CD4-positive, alpha-beta T cell (primary cell): Measurements from ENCODE around the gene SHISAL2B. TPM values are rescaled to one million over a fixed set of nuclear protein-coding genes. Genes with fewer than 3 reads are reported as not detected.

ENCODE experiments used
- ATAC-seq: fragments of 200-7000 bp; cut with Tn5 transposase; one replicate; pipeline ENCODE4 v1.10.0; 2022; ENCODE audit warnings: mild to moderate bottlenecking; ENCODE audit not compliant: poor library complexity
- CTCF ChIA-PET: fragments of 350-600 bp; sonication (Branson Sonifier 250); formaldehyde crosslinking; loops from one replicate; lab custom pipeline; 2021; ENCODE audit warnings: antibody characterized with exemption, inconsistent platforms; lab: Charles Lee
- POLR2A ChIA-PET: fragments of 350-600 bp; sonication (Branson Sonifier 250); formaldehyde crosslinking; loops from one replicate; lab custom pipeline; 2021; ENCODE audit warnings: antibody characterized with exemption, inconsistent platforms; lab: Charles Lee
- DNase-seq, 14 experiments: peaks; one replicate each; pipeline ENCODE4 v3.0.0-alpha.2; 2013 to 2020; ENCODE audit warnings: mixed read lengths in 2 of 14
- H3K27ac ChIP-seq, 2 donors: one replicate each; pipeline versions ENCODE4 v1.5.1 to v1.7.0; 2013; ENCODE audit warnings: low read length in 2 of 2, low read depth in 1 of 2, mild to moderate bottlenecking in 1 of 2
- H3K27me3 ChIP-seq, 2 experiments: 1 replicate in 1 of 2; 2 replicates in 1 of 2; pipeline versions ENCODE4 v1.6.1 to v1.7.0; 2013; ENCODE audit warnings: low read length in 2 of 2, control low read depth in 1 of 2, mild to moderate bottlenecking in 1 of 2, moderate library complexity in 1 of 2; ENCODE audit not compliant: insufficient read depth in 2 of 2, control insufficient read depth in 1 of 2
- H3K36me3 ChIP-seq: one replicate; pipeline ENCODE4 v1.6.1; 2013; ENCODE audit warnings: low read length, control low read depth; ENCODE audit not compliant: insufficient read depth
- H3K4me1 ChIP-seq: one replicate; pipeline ENCODE4 v1.6.1; 2013; ENCODE audit warnings: low read length, control low read depth; ENCODE audit not compliant: insufficient read depth
- H3K4me3 ChIP-seq: one replicate; pipeline ENCODE4 v1.5.1; 2013; ENCODE audit warnings: mild to moderate bottlenecking, low read length, moderate library complexity
- H3K9me3 ChIP-seq, 2 experiments: 1 replicate in 1 of 2; 2 replicates in 1 of 2; pipeline versions ENCODE4 v1.6.1 to v1.7.0; 2013; ENCODE audit warnings: low read length in 2 of 2, mild to moderate bottlenecking in 2 of 2, control low read depth in 1 of 2, moderate library complexity in 1 of 2; ENCODE audit not compliant: control insufficient read depth in 1 of 2, insufficient read depth in 1 of 2
- H3K27ac Mint-ChIP-seq: one replicate; pipeline ENCODE4 v1.8.0; 2020; ENCODE audit warnings: mixed read lengths
- H3K27me3 Mint-ChIP-seq: one replicate; pipeline ENCODE4 v1.8.0; 2021; ENCODE audit warnings: mixed read lengths
- H3K36me3 Mint-ChIP-seq: one replicate; pipeline ENCODE4 v1.8.0; 2021; ENCODE audit warnings: low read depth, mixed read lengths
- H3K4me1 Mint-ChIP-seq: one replicate; pipeline ENCODE4 v1.8.0; 2021; ENCODE audit warnings: low read depth, mixed read lengths
- H3K4me3 Mint-ChIP-seq: one replicate; pipeline ENCODE4 v1.8.0; 2020; ENCODE audit warnings: mild to moderate bottlenecking, mixed read lengths
- H3K9me3 Mint-ChIP-seq: one replicate; pipeline ENCODE4 v1.8.0; 2020; ENCODE audit warnings: mixed read lengths
- intact Hi-C, 2 experiments: fragments of 100-400 bp; cut with DNase I in 1 of 2; cut with micrococcal nuclease in 1 of 2; formaldehyde crosslinking; loops; one replicate each; pipeline versions ENCODE4 v1.15.1 to v1.9.0; 2023 to 2025; cut with DNase I, micrococcal nuclease
- total RNA-seq, 174 experiments: library from RNA in 2 of 174; stranded (reverse) in 2 of 174; gene quantifications; one replicate each; pipeline ENCODE4 v1.2.3 and lab custom pipeline; 2021 to 2026
- TF ChIP-seq, protein P1 (sequence below): fragments of 200-600 bp; IDR thresholded peaks from one replicate; pipeline ENCODE4 v1.8.0; 2022; ENCODE audit warnings: antibody characterized with exemption, mild to moderate bottlenecking

Gene SHISAL2B
- total RNA-seq, 2 experiments from 2014 or later, result not detected

DNA sequence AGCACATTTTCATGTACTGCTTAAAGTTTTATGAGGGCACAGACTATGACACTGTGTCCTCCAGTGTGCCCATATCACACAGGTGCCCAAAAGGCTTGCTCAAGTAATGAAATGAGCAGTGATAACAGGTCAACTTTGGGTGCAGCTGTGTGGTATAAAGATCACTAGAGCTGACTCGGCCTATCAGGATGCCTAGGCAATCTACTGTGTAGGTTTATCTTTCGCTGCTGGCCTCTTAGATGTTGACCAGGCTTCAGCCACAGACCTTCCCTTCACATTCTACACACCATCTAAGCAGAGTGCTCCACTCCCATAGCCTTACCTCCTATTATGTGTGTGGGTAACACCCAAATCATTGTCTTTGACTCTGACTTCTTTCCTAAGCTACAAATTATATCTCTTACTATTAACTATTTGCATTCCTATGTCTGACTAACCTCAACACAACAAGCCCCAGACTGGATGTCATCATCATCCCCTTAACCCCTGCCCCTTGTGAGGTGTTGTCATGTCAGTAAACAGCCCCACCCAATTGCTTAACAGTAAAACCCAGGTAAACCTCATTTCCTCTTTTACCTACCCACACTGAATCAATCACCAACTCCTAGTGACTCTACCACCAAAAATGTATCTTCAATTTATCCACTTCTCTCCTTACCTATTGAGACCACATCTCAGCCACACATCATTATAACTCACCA, 75.7 kb downstream of the SHISAL2B start:
- Histone ChIP-seq H3K4me1 (peaks cover 27% of the 10 kb centered on the region), H3K9me3 (no peaks in the 10 kb centered on the region), H3K36me3 (peaks cover 16% of the 10 kb centered on the region), H3K27ac (no peak overlapping the region), H3K4me3 (no peak overlapping the region), H3K27me3 (no peaks in the 10 kb centered on the region)
- Mint-ChIP-seq H3K27ac (peak overlapping the region; percentile 10), H3K4me1 (peaks cover 74% of the 10 kb centered on the region), H3K27me3 (no peaks in the 10 kb centered on the region), H3K4me3 (peak overlapping the region; percentile 21), H3K36me3 (peaks cover 42% of the 10 kb centered on the region), H3K9me3 (no peaks in the 10 kb centered on the region)
- TF ChIP-seq, protein P1, sequence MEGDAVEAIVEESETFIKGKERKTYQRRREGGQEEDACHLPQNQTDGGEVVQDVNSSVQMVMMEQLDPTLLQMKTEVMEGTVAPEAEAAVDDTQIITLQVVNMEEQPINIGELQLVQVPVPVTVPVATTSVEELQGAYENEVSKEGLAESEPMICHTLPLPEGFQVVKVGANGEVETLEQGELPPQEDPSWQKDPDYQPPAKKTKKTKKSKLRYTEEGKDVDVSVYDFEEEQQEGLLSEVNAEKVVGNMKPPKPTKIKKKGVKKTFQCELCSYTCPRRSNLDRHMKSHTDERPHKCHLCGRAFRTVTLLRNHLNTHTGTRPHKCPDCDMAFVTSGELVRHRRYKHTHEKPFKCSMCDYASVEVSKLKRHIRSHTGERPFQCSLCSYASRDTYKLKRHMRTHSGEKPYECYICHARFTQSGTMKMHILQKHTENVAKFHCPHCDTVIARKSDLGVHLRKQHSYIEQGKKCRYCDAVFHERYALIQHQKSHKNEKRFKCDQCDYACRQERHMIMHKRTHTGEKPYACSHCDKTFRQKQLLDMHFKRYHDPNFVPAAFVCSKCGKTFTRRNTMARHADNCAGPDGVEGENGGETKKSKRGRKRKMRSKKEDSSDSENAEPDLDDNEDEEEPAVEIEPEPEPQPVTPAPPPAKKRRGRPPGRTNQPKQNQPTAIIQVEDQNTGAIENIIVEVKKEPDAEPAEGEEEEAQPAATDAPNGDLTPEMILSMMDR, result no peak
- ChIA-PET POLR2A (no interaction called here), CTCF (no interaction called here)
- intact Hi-C loops, result loop anchor here in 1 of 2 experiments (2.0 kb wide), 1 partner anchor 797 kb away; the partner anchor contains the start of genes CENPK and PPWD1
- ATAC-seq, result no peak
- no peak for DNase-seq

DNA sequence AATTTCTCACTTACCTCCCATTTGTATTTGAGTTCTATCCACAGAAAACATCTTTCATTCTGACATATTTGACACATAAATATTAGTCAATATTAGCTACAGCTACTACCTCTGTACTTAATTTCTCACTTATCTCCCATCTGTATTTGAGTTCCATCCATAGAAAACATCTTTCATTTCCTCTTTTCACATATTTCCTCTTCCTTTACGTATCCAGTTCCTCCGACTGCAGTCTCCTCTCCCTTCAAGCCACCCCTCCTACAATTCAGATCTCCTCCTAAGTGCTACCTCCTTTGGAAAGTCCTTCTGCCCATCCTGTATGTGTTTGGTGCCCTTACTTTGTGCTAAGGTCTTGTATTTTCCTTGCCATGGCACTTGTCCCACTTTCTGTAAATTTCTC, 76.6 kb downstream of the SHISAL2B start:
- H3K27me3 Mint-ChIP-seq, result no peaks in the 10 kb centered on the region
- no peak overlapping the region for H3K27ac ChIP-seq

More for the DNA sequence above, 76.6 kb downstream of the SHISAL2B start:
- intact Hi-C loops, result loop anchor here in 1 of 2 experiments (2.0 kb wide), 1 partner anchor 796 kb away; the partner anchor contains the start of genes CENPK and PPWD1
- TF ChIP-seq, protein P1, result no peak
- Histone ChIP-seq H3K4me1 (peaks cover 27% of the 10 kb centered on the region), H3K36me3 (peaks cover 11% of the 10 kb centered on the region), H3K9me3 (no peaks in the 10 kb centered on the region), H3K27me3 (no peaks in the 10 kb centered on the region), H3K4me3 (no peak overlapping the region)
- ChIA-PET POLR2A (interaction anchor here (3.3 kb wide), 1 partner anchor 795 kb away, joined by 29 read pairs; the partner anchor contains the start of genes CENPK and PPWD1), CTCF (no interaction called here)
- Mint-ChIP-seq H3K27ac (no peak overlapping the region), H3K36me3 (peaks cover 35% of the 10 kb centered on the region), H3K9me3 (no peaks in the 10 kb centered on the region), H3K4me1 (peaks cover 79% of the 10 kb centered on the region), H3K4me3 (peak overlapping the region; percentile 96)
- ATAC-seq, result no peak
- DNase-seq, result peak in 1 of 14 experiments; percentile 5

Other genes starting within 250 kb of the SHISAL2B start
- gene RGS7BP, start 184.5 kb upstream of the SHISAL2B start, total RNA-seq, result not detected
- gene SREK1IP1, start 78.2 kb downstream of the SHISAL2B start, total RNA-seq, result 10 to 100 TPM; 18.4 to 21.4 TPM
- gene CWC27, start 78.4 kb downstream of the SHISAL2B start, total RNA-seq, result 10 to 100 TPM; 14.2 to 14.5 TPM